DND-41 (cell line): ENCODE measurements around the gene ERAP2.

Experiments used
- ATAC-seq: fragments of 200-7000 bp; cut with Tn5 transposase; 3 replicates; pipeline ENCODE4 v1.9.1; 2021; ENCODE audit warnings: low read depth; ENCODE audit not compliant: insufficient read depth
- DNase-seq: peaks from one replicate; pipeline ENCODE4 v3.0.0-alpha.2; 2020
- H2AFZ ChIP-seq: 2 replicates; pipeline ENCODE4 v1.6.0; 2012; ENCODE audit warnings: low read depth, low read length
- H3K27ac ChIP-seq: 2 replicates; pipeline ENCODE4 v1.5.1; 2012; ENCODE audit warnings: low read length, inconsistent platforms
- H3K27me3 ChIP-seq: fragments of 200-600 bp; sonication (generic); 2 replicates; pipeline ENCODE4 v1.6.0; 2012; ENCODE audit warnings: low read length, mild to moderate bottlenecking, inconsistent platforms; ENCODE audit not compliant: insufficient read depth, poor library complexity
- H3K36me3 ChIP-seq: 2 replicates; pipeline ENCODE4 v1.5.1; 2012; ENCODE audit warnings: low read length, inconsistent platforms; ENCODE audit not compliant: insufficient read depth
- H3K4me1 ChIP-seq: 2 replicates; pipeline ENCODE4 v1.5.1; 2012; ENCODE audit warnings: mild to moderate bottlenecking, low read length; ENCODE audit not compliant: insufficient read depth
- H3K4me2 ChIP-seq: 2 replicates; pipeline ENCODE4 v1.6.0; 2012; ENCODE audit warnings: mild to moderate bottlenecking, moderate library complexity, low read length, inconsistent platforms; ENCODE audit not compliant: insufficient read depth
- H3K4me3 ChIP-seq, 2 experiments: fragments of 200-600 bp in 1 of 2; shearing (Covaris generic) in 1 of 2; 2 replicates each; pipeline ENCODE4 v1.5.1; 2012 to 2016; ENCODE audit warnings: inconsistent platforms in 2 of 2, low read length in 2 of 2, mild to moderate bottlenecking in 2 of 2, low read depth in 1 of 2, moderate library complexity in 1 of 2
- H3K79me2 ChIP-seq: 2 replicates; pipeline ENCODE4 v1.6.0; 2012; ENCODE audit warnings: low read length, inconsistent platforms; ENCODE audit not compliant: insufficient read depth
- H3K9ac ChIP-seq: 2 replicates; pipeline ENCODE4 v1.6.0; 2012; ENCODE audit warnings: low read depth, mild to moderate bottlenecking, inconsistent platforms, low read length, moderate library complexity
- H3K9me3 ChIP-seq: 2 replicates; pipeline ENCODE4 v1.5.1; 2012; ENCODE audit warnings: low read length, moderate library complexity, mild to moderate bottlenecking, inconsistent platforms; ENCODE audit not compliant: insufficient read depth, severe bottlenecking
- H4K20me1 ChIP-seq: 2 replicates; pipeline ENCODE4 v1.6.0; 2012; ENCODE audit warnings: low read length; ENCODE audit not compliant: insufficient read depth
- CTCF ChIP-seq: IDR thresholded peaks from 2 replicates; pipeline ENCODE4 v1.5.1; 2012; ENCODE audit warnings: borderline replicate concordance, low read length, moderate library complexity, mild to moderate bottlenecking; ENCODE audit not compliant: poor library complexity, severe bottlenecking; ENCODE audit errors: extremely low read depth
- EZH2 ChIP-seq: IDR thresholded peaks from 3 replicates; pipeline ENCODE4 v1.6.1; 2012; ENCODE audit warnings: borderline replicate concordance, low read depth, mild to moderate bottlenecking, moderate library complexity, low read length, inconsistent platforms; ENCODE audit not compliant: severe bottlenecking

ERAP2 gene

DNA sequence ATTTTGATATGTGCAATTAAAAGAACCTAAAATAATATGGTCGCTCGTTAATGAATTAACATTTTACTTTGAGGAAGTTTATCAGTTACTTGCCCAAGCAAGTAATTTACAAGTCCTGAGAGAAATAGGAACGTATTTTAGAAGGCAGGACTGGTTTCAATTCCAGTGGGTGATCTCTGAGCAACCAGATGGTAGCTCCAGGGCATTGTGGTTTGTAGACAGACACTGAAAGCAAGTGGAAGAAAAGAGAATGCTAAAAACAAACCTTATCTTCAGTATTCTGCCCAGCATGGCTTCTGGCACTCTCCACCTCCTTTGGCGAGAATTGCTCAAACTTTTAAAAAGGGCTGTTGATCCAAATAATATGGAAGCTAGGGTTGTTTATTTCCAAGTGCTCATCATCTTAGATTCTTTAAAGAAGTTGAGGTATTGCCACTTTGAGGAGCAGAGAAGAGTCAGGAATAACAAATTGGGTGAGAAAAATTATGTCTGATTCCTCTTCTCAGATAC lies 31.8 kb upstream of the ERAP2 start:
- DNase-seq = peak; percentile 42

GRCh38 chr5:96851312-96852062 lies 24.8 kb upstream of the ERAP2 start:
- Histone ChIP-seq H3K79me2 (no peaks in the 10 kb centered on the region), H2AFZ (no peak overlapping the region), H3K27ac (no peak overlapping the region), H3K4me1 (no peaks in the 10 kb centered on the region), H3K27me3 (no peaks in the 10 kb centered on the region), H3K4me2 (no peak overlapping the region), H3K9ac (no peak overlapping the region), H3K36me3 (no peaks in the 10 kb centered on the region), H3K9me3 (no peaks in the 10 kb centered on the region), H3K4me3 (no peak overlapping the region), H4K20me1 (no peaks in the 10 kb centered on the region)
- TF ChIP-seq CTCF = no peak
- TF ChIP-seq EZH2 = no peak
- DNase-seq (no peak), ATAC-seq (no peak)

More for the DNA sequence above, 31.8 kb upstream of the ERAP2 start:
- Histone ChIP-seq H3K4me3 (no peak overlapping the region), H3K27me3 (no peaks in the 10 kb centered on the region), H2AFZ (peak overlapping the region; percentile 38), H3K9ac (peak overlapping the region; percentile 3; the same call in 1 of the 2 replicates), H3K4me2 (peak overlapping the region; percentile 3; the same call in 1 of the 2 replicates), H3K4me1 (peaks cover 26% of the 10 kb centered on the region), H4K20me1 (no peaks in the 10 kb centered on the region), H3K27ac (peak overlapping the region; percentile 47), H3K9me3 (no peaks in the 10 kb centered on the region), H3K36me3 (no peaks in the 10 kb centered on the region), H3K79me2 (no peaks in the 10 kb centered on the region)
- ATAC-seq = peak; percentile 91
- TF ChIP-seq CTCF = no peak
- no peak for TF ChIP-seq EZH2

GRCh38 chr5:96852759-96853158 lies 23.5 kb upstream of the ERAP2 start:
- no peaks in the 10 kb centered on the region for H3K27me3 ChIP-seq
- H3K9ac ChIP-seq = no peak overlapping the region
- no peak for DNase-seq
- H4K20me1 ChIP-seq = no peaks in the 10 kb centered on the region
- no peak for ATAC-seq
- H3K27ac ChIP-seq = no peak overlapping the region
- no peak for TF ChIP-seq CTCF
- no peak for TF ChIP-seq EZH2
- H3K9me3 ChIP-seq = no peaks in the 10 kb centered on the region
- no peak overlapping the region for H2AFZ ChIP-seq
- no peak overlapping the region for H3K4me3 ChIP-seq
- no peak overlapping the region for H3K4me2 ChIP-seq
- no peaks in the 10 kb centered on the region for H3K79me2 ChIP-seq
- no peaks in the 10 kb centered on the region for H3K4me1 ChIP-seq
- H3K36me3 ChIP-seq = no peaks in the 10 kb centered on the region
